DOHH2 (cell line): ENCODE results near the gene BICC1.

Experiments used
- EZH2phosphoT487 ChIP-seq: fragments of 200-600 bp; sonication (generic); IDR thresholded peaks from 2 replicates; pipeline ENCODE4 v1.6.1; 2017; ENCODE audit warnings: borderline replicate concordance, mild to moderate bottlenecking, antibody characterized with exemption, low read length, moderate library complexity, mixed read lengths
- TF ChIP-seq, protein P1 (sequence below): fragments of 200-600 bp; sonication (generic); IDR thresholded peaks from one replicate; pipeline ENCODE4 v1.5.1; 2014; ENCODE audit warnings: antibody characterized with exemption, mild to moderate bottlenecking, low read depth, low read length; ENCODE audit not compliant: poor library complexity, severe bottlenecking

GRCh38 chr10:58477122-58477521 lies 35.5 kb upstream of the BICC1 start:
- TF ChIP-seq, protein P1, sequence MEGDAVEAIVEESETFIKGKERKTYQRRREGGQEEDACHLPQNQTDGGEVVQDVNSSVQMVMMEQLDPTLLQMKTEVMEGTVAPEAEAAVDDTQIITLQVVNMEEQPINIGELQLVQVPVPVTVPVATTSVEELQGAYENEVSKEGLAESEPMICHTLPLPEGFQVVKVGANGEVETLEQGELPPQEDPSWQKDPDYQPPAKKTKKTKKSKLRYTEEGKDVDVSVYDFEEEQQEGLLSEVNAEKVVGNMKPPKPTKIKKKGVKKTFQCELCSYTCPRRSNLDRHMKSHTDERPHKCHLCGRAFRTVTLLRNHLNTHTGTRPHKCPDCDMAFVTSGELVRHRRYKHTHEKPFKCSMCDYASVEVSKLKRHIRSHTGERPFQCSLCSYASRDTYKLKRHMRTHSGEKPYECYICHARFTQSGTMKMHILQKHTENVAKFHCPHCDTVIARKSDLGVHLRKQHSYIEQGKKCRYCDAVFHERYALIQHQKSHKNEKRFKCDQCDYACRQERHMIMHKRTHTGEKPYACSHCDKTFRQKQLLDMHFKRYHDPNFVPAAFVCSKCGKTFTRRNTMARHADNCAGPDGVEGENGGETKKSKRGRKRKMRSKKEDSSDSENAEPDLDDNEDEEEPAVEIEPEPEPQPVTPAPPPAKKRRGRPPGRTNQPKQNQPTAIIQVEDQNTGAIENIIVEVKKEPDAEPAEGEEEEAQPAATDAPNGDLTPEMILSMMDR, result no peak
- TF ChIP-seq EZH2phosphoT487, result no peak
